GM12892 (cell line): Measurements from ENCODE around the gene KRTAP4-11.

Source experiments
- POLR2A ChIP-seq: IDR thresholded peaks from 2 replicates; pipeline ENCODE4 v1.6.1; 2011; ENCODE audit warnings: low read depth, low read length, control low read depth
- POLR2AphosphoS5 ChIP-seq: IDR thresholded peaks from 2 replicates; pipeline ENCODE4 v1.6.1; 2011; ENCODE audit warnings: low read depth, low read length, control low read depth

GRCh38 chr17:41167561-41167960, 49.4 kb upstream of the KRTAP4-11 start:
- TF ChIP-seq POLR2AphosphoS5 (no peak), POLR2A (no peak)
